Thyroid gland (tissue), 4 donors: ENCODE results near the gene WASHC4. TPM values are rescaled to one million over a fixed set of nuclear protein-coding genes. Genes with fewer than 3 reads are reported as not detected.

Source experiments
- DNase-seq, 2 donors: peaks; one replicate each; pipeline ENCODE4 v3.0.0-alpha.2; 2019
- H3K27ac ChIP-seq, 3 donors: fragments of 200-600 bp; sonication (generic); 1 replicate in 2 of 3; 2 replicates in 1 of 3; pipeline ENCODE4 v1.5.1; 2016 to 2019; ENCODE audit warnings: mild to moderate bottlenecking in 1 of 3, moderate library complexity in 1 of 3
- H3K27me3 ChIP-seq: fragments of 200-600 bp; sonication (generic); one replicate; pipeline ENCODE4 v1.5.1; 2019
- H3K36me3 ChIP-seq, 2 donors: fragments of 200-600 bp; sonication (generic); one replicate each; pipeline ENCODE4 v1.5.1; 2016 to 2019
- H3K4me1 ChIP-seq, 2 donors: fragments of 200-600 bp; sonication (generic); one replicate each; pipeline ENCODE4 v1.5.1; 2017 to 2019
- H3K4me3 ChIP-seq, 3 donors: fragments of 200-600 bp; sonication (generic); replicated peaks in 1 of 3; 1 replicate in 2 of 3; 2 replicates in 1 of 3; pipeline ENCODE4 v1.5.1; 2016; ENCODE audit warnings: mild to moderate bottlenecking in 1 of 3
- H3K9me3 ChIP-seq: fragments of 200-600 bp; sonication (generic); one replicate; pipeline ENCODE4 v1.5.1; 2017
- POLR2A ChIP-seq, 2 donors: fragments of 450-650 bp; IDR thresholded peaks; one replicate each; pipeline ENCODE4 v1.6.1; 2017; ENCODE audit warnings: antibody characterized with exemption in 2 of 2, mild to moderate bottlenecking in 2 of 2, moderate library complexity in 1 of 2
- WGBS, 2 donors: methylation state at CpG; one replicate each; pipeline ENCODE4 v1.1.5; 2017; 5-methylcytosine and 5-hydroxymethylcytosine counted together
- intact Hi-C: fragments of 100-400 bp; cut with DNase I; formaldehyde crosslinking; loops from one replicate; pipeline ENCODE4 v1.15.1; 2023
- total RNA-seq, 4 donors: library from RNA; depleted of rRNA; stranded (reverse); fragments of >200 nt; gene quantifications; one replicate each; pipeline ENCODE4 v1.2.3, GENCODE V29; 2016
- TF ChIP-seq, protein P1 (sequence below), 6 experiments: fragments of 200-600 bp in 3 of 6; fragments of 450-650 bp in 3 of 6; sonication (generic) in 3 of 6; IDR thresholded peaks; one replicate each; pipeline ENCODE4 v1.5.1; 2016 to 2019; ENCODE audit warnings: antibody characterized with exemption in 6 of 6, mild to moderate bottlenecking in 2 of 6, inconsistent platforms in 1 of 6, moderate library complexity in 1 of 6

The WASHC4 gene
- total RNA-seq, 4 donors from 2014 or later: 64.3 to 111 (median 81.0) TPM

DNA sequence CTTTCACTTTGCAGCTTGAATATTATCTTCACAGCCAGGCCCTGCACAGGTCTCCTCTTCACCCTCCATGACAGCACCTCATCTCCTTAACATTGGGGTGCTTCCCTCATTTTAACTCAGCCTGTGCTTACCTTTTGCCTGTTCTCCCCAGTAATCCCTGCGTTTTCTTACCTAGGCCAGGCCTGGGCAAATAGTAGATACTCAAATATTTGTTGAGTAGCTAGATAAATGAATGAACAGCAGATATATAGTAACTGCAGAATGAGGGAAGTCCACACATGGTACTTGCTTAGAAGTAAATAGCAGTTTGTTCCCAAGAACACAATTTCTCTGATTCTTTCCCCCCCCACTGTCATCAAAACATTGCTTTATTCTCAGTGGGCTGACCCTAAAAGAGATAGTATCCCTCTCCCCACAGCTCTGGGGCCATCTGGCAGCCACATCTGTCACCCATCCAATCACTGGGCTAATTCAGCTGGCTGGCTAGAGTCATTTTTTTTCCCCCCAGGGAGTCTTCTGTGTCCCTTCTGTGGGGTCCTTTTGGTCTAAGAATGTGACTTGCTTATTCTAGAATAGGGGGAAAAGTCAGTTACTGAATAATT lies 85.2 kb downstream of the WASHC4 start:
- no peak for TF ChIP-seq POLR2A (IDR thresholded peaks at IDR 0.05)
- TF ChIP-seq, protein P1, sequence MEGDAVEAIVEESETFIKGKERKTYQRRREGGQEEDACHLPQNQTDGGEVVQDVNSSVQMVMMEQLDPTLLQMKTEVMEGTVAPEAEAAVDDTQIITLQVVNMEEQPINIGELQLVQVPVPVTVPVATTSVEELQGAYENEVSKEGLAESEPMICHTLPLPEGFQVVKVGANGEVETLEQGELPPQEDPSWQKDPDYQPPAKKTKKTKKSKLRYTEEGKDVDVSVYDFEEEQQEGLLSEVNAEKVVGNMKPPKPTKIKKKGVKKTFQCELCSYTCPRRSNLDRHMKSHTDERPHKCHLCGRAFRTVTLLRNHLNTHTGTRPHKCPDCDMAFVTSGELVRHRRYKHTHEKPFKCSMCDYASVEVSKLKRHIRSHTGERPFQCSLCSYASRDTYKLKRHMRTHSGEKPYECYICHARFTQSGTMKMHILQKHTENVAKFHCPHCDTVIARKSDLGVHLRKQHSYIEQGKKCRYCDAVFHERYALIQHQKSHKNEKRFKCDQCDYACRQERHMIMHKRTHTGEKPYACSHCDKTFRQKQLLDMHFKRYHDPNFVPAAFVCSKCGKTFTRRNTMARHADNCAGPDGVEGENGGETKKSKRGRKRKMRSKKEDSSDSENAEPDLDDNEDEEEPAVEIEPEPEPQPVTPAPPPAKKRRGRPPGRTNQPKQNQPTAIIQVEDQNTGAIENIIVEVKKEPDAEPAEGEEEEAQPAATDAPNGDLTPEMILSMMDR (IDR thresholded peaks at IDR 0.05): no peak
- H3K36me3 ChIP-seq: peaks cover 11 to 24% of the 10 kb centered on the region in 2 donors
- intact Hi-C loops: no loop called here

DNA sequence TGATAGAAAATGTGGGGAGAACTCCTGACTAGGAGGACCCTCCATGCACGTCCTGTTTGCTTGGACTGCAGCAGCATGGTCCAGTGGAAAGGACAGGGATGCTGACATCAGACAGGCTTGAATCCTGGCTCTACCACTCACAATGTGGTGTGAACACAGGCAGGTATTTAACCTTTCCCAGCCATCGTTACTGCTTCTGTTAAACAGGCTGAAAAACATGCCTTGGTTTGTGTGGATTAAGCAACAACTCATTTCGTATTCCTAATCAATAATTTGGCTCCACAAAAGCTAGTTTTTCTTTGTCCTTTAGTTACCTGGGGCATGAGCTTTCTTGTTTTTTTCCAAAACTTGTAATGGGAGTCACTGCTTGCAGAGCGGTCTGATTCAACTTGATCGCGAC lies 87.4 kb downstream of the WASHC4 start:
- Histone ChIP-seq H3K27me3 (no peaks in the 10 kb centered on the region), H3K4me1 (no peaks in the 10 kb centered on the region), H3K4me3 (no peak overlapping the region), H3K9me3 (no peaks in the 10 kb centered on the region), H3K36me3 (peaks cover 6 to 15% of the 10 kb centered on the region in 2 donors), H3K27ac (no peak overlapping the region)
- intact Hi-C loops: no loop called here
- WGBS, 2 donors: 90 to 96% methylated on average over 6 of the region's 6 CpGs
- DNase-seq: no peak
- TF ChIP-seq POLR2A (IDR thresholded peaks at IDR 0.05): no peak
- TF ChIP-seq, protein P1 (IDR thresholded peaks at IDR 0.05): no peak

More for the DNA sequence above, 85.2 kb downstream of the WASHC4 start:
- Histone ChIP-seq H3K27me3 (no peaks in the 10 kb centered on the region), H3K4me1 (no peaks in the 10 kb centered on the region), H3K27ac (no peak overlapping the region), H3K4me3 (no peak overlapping the region), H3K9me3 (no peaks in the 10 kb centered on the region)
- DNase-seq: no peak
- WGBS, 2 donors: 96% methylated on average over 1 of the region's 1 CpG

GRCh38 chr12:105196090-105196489 lies 88.6 kb downstream of the WASHC4 start:
- H3K4me1 ChIP-seq: no peaks in the 10 kb centered on the region
- peaks cover 6 to 15% of the 10 kb centered on the region in 2 donors for H3K36me3 ChIP-seq
- H3K27me3 ChIP-seq: no peaks in the 10 kb centered on the region
- H3K4me3 ChIP-seq: no peak overlapping the region
- no peak for DNase-seq
- TF ChIP-seq, protein P1 (IDR thresholded peaks at IDR 0.05): no peak
- no peak for TF ChIP-seq POLR2A (IDR thresholded peaks at IDR 0.05)
- intact Hi-C loops: no loop called here
- no peaks in the 10 kb centered on the region for H3K9me3 ChIP-seq
- no peak overlapping the region for H3K27ac ChIP-seq
- WGBS, 2 donors: 95 to 96% methylated on average over 6 of the region's 6 CpGs

DNA sequence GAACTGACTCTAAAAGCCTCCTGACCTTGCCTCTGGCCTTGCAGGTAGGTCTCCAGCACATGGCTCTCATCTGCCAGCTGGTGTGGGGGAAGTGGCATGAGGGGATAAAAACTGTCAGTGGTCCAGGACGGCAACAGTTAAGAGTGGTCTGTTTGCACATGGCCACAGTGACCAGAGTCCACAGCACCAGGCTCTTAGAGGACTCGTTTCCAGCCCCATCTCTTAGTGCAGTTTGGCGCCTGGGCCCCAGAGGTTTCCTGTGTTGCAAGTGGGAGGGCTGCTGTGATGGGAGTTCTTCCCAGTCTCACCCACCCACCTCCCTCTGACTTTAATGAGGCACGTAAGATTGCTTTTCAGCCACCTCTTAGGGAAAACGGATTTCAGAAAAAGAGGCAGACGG lies 91.4 kb downstream of the WASHC4 start:
- no peak for DNase-seq
- H3K27ac ChIP-seq: no peak overlapping the region
- no peaks in the 10 kb centered on the region for H3K27me3 ChIP-seq
- H3K36me3 ChIP-seq: peaks cover 14 to 21% of the 10 kb centered on the region in 2 donors
- no peaks in the 10 kb centered on the region for H3K9me3 ChIP-seq
- 84 to 92% methylated on average over 6 of the region's 6 CpGs for WGBS, 2 donors
- no peak for TF ChIP-seq POLR2A (IDR thresholded peaks at IDR 0.05)
- TF ChIP-seq, protein P1 (IDR thresholded peaks at IDR 0.05): no peak
- no peak overlapping the region for H3K4me3 ChIP-seq
- H3K4me1 ChIP-seq: no peaks in the 10 kb centered on the region
- intact Hi-C loops: no loop called here

- TF ChIP-seq, protein P1 (IDR thresholded peaks at IDR 0.05): no peak
- no peak for TF ChIP-seq POLR2A (IDR thresholded peaks at IDR 0.05)
- no peaks in the 10 kb centered on the region for H3K4me1 ChIP-seq
- H3K9me3 ChIP-seq: no peaks in the 10 kb centered on the region
- WGBS, 2 donors: 97 to 98% methylated on average over 4 of the region's 4 CpGs
- no peaks in the 10 kb centered on the region for H3K27me3 ChIP-seq
- H3K36me3 ChIP-seq: peaks cover 21 to 26% of the 10 kb centered on the region in 2 donors
- DNase-seq: no peak
- H3K27ac ChIP-seq: no peak overlapping the region
- intact Hi-C loops: no loop called here
- H3K4me3 ChIP-seq: no peak overlapping the region
These were observed 92.9 kb downstream of the WASHC4 start for GRCh38 chr12:105200385-105200784.
